NCI-H2107 treated with DMSO at 0.1 percent for 48 hours (cell line): ENCODE results near the gene GPR39.

ENCODE experiments used
- DNase-seq: peaks from one replicate; lab custom pipeline; 2025; ENCODE audit not compliant: unreplicated experiment; lab: John Stamatoyannopoulos, UW

Gene GPR39

DNA sequence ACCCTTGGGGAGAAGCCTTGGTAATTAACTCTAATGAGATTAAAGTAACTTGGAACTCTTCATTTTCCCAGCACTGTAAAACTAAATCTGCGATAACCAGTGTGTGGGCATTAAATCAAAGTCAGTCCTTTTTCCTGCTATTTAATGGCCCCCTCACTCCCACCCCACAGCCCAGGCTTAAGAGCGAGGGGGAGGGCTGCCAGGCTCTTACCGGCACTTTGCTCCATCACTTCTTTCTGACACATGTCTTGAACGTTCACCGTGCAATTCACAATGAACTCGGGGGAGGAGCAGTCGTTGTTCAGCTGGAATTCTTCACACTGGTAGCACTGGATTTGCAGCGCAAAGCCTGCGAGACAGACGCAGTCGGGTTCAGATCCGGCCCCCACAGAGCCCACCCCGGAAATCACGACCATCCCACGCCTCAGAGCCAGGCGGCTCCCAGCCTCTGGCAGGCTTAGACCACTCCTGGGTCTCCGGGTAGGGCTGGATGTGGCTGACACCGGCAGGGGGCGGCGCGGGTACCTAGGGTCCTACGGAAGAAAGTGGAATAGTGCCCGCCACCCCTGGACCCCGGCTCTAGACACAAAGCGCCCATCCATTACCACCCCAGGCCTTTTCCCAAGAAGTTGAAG lies 251.7 kb downstream of the GPR39 start:
- no peak for DNase-seq

DNA sequence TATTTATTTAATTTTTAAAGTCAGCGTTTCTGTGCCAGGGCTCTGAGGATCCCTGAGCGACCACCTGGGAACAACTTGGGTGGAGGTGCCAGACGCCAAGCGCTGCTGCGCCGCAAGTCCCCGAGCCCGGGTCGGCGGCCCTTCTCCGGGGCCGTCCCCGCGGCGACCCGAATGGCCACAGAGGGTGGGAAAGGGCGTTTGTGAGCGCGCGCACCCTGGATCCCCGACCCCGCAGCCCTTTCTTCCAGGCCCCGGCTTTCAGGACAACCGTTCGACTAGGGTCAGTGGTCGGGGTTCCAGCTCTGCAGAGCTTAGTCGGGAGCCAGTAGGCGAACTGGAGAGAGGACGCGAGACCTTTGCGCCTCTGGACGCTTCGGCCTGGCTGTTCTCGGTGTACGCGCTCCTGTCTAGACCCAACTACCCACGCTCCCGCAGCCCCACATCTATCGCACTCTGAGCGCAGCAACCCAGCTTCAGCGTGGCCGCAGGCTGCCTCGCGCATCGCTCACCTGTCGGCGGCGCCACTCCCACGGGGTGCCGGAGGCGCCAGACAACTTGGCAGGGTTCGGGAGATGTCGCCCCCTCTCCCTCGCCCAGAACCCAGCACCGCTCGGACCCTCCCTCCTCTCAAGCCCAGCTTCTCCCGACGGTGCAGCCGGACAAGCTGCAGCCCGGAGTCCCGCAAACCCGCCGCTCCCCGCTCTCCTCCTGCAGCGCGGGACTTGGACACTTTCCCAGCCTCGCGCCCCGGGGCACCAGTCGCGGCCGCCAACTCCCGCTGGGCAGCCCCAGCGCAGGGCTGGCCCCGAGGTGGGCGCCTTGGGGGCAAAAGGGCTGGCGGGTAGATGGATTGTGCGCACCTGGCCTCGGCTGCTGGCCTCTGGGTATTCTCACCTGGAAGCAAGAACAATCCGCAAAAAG lies 252.6 kb downstream of the GPR39 start:
- DNase-seq: no peak

DNA sequence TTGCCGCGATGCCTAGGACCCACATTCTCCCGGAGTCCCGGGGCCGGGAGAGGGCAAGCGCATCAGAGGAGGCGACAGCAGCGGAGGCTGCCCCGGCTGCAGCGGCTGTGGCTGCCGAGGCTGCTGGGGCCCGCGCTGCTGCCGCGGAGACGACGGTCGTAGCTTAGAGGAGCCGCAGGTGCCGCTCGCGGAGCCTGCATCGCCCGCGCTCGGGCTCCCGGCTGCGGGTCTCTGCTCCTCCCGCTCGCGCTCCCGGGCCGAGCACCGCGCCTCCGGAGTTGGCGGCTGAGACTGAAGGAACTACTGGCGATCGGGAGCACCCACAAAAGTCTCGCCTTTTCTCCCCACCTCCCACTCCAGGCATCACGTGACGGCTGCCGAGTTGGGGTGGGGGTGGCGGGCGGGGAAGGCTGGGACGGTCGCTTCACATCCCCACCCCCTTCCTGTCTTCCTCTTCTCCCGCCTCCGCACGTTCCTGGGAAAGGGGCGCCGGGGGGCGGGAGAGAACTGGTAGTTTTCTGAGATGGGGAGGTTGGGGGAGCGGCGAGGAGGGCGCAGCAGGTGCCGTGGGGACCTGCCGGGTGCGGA lies 253.4 kb downstream of the GPR39 start, which contains the start of gene LYPD1:
LYPD1 (minus strand) TSS at position 298 of the 588 bp plus-strand sequence; CDS start at position 25, 273 bp downstream.
- no peak for DNase-seq

DNA sequence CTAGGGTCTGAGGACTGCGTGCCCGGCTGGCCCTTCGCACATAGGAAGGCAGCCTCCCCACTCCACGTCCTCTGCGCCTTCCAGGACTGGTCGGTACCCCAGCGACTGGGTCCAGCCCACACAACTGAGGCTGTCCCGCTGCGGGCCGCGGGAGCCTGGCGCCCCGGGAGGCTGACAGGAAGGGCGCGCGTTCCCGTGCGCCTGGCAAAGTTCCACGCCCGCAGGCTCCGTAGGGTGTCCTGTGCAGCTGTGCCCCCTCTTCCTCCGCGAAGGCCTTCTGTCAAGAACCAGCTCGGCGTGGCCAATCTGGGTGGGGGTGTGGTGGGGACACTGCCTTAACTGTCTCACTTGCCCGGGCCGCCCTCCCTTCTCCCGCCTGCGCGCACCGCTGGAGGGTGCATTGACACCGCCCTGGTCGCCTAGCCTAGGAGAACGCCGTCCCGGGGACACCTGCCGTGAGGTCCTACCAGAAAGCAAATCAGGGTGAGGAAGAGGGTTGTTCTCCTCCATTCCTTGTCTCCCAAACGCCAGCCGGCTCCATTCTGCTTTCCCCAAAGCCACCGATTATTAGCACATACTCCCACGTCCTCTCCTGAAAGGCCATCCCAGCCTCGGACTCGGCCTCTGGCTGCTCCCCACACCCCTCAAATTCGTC lies 254.0 kb downstream of the GPR39 start:
- no peak for DNase-seq

DNA sequence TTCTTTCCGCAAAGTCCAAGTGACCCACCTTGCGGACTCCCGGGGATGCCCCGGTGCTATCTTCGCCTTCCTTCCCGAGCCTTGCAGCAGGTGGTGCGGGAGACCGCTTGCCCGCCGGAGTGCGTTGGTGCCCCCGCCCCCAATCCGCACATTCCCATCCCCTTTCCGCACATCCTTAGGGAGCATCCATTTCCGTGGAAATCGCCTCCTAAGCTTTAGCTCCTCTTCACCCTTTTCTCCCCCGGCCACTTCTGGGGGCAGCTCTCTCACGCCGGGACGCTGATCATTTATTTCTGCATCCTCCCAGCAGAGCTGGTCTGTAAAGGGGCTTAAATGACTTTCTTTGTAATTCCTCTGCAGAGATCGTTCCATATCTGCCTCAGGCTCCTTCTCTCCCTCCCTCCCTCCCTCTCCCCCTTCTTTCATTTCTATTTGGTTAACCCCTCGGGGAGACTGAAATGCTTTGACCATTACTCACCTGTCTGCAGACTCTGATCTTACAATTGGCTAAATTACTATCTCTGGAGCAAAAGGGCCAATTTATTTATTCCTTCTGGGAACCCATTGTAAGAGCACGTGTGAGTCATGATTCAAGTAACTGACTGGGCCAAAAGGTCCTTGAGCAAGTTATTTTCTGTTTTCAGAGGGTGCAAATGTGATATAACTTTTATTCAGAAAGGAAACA lies 254.7 kb downstream of the GPR39 start:
- no peak for DNase-seq

DNA sequence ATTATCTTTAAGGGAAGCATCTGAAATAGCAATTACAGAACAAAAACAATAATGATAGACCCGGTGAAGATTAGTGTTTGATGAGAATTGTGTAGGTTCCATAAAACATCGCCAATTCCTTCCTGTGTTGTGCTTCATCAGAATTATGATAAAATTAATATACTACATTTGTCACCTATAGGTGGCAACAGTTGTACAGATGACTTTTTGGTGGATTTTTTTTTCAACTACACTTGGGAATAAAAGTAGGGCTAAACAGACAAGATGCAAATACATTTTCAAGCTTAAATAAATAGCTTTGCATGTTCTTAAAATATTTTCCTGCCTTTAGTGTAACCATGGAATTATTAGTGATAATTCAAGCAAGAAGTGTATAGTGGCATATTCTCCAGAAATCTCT lies 260.4 kb downstream of the GPR39 start:
- DNase-seq: no peak

DNA sequence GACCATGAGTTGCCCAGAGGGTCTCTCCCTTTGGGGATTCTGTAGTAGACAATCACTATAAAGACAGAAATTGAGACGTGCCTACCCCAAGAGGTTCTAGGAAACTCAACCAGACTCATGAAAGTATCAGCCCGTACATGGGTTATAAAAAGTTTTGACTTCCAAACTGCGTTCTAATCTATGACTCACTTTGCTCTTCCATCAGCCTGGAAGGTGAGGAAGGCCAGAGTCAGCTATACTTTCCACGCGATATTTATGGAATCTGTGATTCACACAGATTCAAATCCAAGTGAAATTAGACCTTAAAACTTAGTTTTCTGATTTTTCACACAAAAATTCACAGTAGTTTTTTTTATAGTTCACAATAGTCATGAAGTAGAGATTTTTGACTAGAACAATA lies 261.1 kb downstream of the GPR39 start:
- DNase-seq: no peak

DNA sequence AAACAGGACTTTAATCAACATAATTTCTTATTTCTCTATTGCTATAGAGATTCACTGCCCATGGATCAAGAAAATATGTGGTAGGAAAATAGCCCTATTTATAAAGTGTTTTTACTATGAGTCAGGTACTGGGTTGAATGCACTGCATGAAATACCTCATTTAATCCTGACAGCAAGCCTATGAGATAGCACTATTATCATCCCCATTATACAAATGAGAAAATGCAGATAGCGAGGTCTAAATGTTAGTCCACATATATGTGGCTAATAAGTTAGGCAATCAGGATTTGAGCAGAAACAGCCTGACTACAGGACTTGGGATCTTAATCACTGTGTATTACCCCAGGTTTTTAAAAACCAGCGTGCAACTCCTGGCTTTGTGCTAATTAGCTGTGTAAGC lies 261.9 kb downstream of the GPR39 start:
- no peak for DNase-seq

DNA sequence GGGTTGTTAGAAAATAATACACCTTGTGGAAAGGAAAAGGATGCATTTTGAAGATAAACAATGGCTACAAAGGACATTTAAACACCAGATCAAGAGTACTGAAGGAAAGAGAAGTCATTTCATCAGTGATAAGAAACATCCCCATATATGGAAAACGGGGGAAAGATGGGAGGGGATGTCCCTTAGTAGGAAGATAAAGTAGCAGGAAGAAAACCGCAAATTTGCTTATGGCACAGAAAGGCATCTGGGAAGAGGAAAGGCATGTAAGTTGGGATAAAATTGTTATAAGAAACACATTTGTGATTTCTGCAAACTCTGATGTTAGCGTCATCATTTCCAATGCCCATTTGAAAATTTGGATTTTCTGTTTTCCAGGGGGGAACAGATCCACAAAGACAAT lies 263.9 kb downstream of the GPR39 start:
- no peak for DNase-seq

DNA sequence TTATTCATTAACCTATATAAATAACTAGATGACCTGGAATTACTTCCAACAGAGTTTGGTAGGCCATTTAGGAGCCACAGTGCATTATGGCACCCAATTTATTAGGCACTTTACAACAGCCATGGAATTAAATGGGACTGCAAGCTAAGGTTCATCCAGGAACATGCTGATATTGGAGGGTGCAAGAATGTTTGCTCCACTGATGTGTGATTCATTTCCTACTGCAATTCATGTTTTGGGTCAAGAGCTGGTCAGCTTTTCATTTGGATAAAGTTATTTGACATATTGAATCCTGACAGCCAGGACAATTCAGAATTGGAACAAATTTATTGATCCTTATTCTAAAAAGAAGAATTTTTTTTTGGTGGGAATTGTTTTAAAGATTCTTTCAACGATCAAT lies 265.2 kb downstream of the GPR39 start:
- no peak for DNase-seq

DNA sequence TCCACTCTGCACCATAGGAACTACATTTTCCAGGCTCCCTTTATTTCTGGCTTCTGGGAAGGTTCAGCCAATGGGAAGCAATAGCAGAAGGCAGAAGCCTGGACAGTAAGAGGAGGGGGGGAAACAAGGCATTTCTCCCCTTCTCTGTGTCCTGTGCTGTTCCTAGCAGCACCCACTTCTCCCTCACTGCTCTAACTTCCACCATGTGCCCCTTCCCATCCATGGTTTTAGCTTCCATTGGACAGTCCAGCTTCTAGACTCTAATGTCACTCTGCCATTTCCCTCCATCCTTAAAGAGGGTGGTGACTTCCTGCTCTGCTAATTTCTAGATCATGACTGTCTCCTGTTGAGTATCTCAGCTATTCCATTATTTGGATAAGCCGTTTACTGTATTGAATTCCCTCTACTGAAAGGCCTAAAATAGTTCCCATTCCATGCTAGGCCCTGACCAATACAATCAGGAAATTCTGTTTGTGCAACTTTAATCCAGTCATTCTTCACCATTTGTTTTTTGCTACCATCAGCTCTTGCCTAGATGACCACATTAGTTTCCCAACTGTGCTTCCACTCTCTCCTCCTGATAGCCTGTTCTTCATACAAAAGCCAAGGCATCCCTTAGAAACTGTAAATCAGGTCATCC lies 274.2 kb downstream of the GPR39 start:
- DNase-seq: no peak

DNA sequence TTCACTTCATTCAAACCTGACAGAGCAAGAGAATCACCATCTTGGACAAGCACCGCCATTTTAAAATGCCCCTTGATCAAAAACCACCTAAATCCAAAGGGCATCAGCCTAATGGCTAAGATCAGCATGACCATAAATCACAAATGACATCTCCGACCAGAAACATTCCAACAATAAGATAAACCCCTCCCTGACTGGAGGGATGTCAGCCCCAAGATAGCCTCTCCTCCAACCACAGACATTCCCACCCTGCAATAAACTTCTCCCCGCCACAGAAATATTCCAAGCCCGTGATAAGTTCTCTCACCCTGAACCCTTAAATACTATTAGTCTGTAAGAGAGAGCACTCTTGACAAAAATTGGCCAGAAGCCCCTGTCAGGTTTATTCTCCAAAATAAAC lies 275.0 kb downstream of the GPR39 start:
- DNase-seq: no peak

DNA sequence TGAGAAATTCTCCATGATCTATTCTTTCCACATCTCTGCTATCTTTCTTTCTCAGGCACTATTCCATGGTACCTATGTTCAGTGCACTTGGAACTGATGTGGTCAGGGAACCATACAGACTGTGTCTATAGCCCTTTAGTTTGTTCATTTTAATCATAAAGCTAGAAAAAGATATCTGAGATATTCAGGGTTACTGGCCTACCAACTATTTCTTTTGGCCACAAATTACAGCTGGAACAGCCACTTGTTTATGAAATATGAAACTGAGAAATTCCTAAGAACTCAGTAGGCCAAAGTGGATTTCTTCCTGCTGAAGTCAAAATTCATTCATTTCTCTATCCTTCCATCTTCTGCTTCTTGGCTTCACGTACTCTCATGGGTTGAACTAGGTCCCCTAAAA lies 276.2 kb downstream of the GPR39 start:
- DNase-seq: no peak
